Muscle layer of colon (tissue), 2 donors: Measurements from ENCODE around the gene TSPAN10.

Experiments used
- H3K27ac ChIP-seq: one replicate; pipeline ENCODE4 v1.7.0; 2013; ENCODE audit warnings: low read depth, mild to moderate bottlenecking, low read length, moderate library complexity
- H3K27me3 ChIP-seq, 2 donors: one replicate each; pipeline ENCODE4 v1.7.0; 2013; ENCODE audit warnings: low read length in 2 of 2, mild to moderate bottlenecking in 2 of 2; ENCODE audit not compliant: insufficient read depth in 2 of 2, control insufficient read depth in 1 of 2
- H3K36me3 ChIP-seq: one replicate; pipeline ENCODE4 v1.7.0; 2013; ENCODE audit warnings: mild to moderate bottlenecking, low read length; ENCODE audit not compliant: insufficient read depth
- H3K4me1 ChIP-seq: one replicate; pipeline ENCODE4 v1.7.0; 2013; ENCODE audit warnings: mild to moderate bottlenecking, low read length; ENCODE audit not compliant: insufficient read depth
- H3K4me3 ChIP-seq, 2 donors: one replicate each; pipeline ENCODE4 v1.7.0; 2013; ENCODE audit warnings: low read length in 2 of 2, low read depth in 1 of 2, mild to moderate bottlenecking in 1 of 2, moderate library complexity in 1 of 2
- H3K9ac ChIP-seq: one replicate; pipeline ENCODE4 v1.7.0; 2013; ENCODE audit warnings: low read length
- H3K9me3 ChIP-seq: one replicate; pipeline ENCODE4 v1.7.0; 2013; ENCODE audit warnings: mild to moderate bottlenecking, low read length
- donor health status: abdominal sarcoma.
- donor health status: Adenocarcinoma of cecum.

Gene TSPAN10

GRCh38 chr17:81652906-81653771 is 16.1 kb downstream of the TSPAN10 start:
- H3K4me3 ChIP-seq: no peak overlapping the region
- no peak overlapping the region for H3K27ac ChIP-seq
- peaks cover 16 to 52% of the 10 kb centered on the region in 2 donors for H3K27me3 ChIP-seq
- H3K4me1 ChIP-seq: no peaks in the 10 kb centered on the region
- H3K9ac ChIP-seq: no peak overlapping the region
- no peaks in the 10 kb centered on the region for H3K9me3 ChIP-seq
- H3K36me3 ChIP-seq: no peaks in the 10 kb centered on the region

DNA sequence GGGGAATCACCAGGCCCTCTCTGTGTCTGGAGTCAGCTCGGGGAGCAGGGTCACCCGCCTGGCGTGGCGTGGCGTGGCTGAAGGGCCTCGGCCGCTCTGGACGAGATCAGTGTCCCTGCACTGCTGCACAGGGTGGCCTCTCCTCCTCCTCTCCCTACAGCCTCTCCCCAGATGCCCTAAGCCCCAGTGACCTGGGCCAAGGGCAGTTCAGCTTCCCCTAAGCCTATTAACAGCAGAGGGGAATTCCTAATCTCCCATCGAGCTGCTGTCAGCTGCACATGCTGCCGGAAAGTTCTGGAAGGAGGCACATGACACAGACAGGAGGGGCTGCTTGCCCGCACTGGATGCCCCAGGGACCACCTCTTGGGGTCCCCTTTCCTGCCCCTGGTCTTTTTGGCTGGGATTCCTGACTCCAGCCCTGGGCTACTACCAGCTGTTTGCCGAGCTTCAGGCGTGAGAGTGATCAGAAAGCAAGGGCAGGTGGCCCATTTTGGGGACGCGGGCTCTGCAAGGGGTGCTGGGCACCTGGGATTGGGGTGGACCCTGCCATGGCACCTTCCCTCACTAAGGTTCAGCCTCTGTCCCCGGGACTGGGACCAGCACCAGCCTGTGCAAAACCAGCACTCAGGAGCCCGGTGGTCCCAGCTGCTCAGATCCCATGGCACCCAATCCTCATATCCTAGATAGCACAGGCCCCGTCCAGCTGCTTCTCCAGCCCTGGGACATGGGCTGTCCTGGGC is 18.6 kb downstream of the TSPAN10 start:
- Histone ChIP-seq H3K9ac (no peak overlapping the region), H3K4me1 (no peaks in the 10 kb centered on the region), H3K9me3 (no peaks in the 10 kb centered on the region), H3K27me3 (peaks cover 3 to 31% of the 10 kb centered on the region in 2 donors), H3K4me3 (no peak overlapping the region), H3K36me3 (no peaks in the 10 kb centered on the region), H3K27ac (no peak overlapping the region)

DNA sequence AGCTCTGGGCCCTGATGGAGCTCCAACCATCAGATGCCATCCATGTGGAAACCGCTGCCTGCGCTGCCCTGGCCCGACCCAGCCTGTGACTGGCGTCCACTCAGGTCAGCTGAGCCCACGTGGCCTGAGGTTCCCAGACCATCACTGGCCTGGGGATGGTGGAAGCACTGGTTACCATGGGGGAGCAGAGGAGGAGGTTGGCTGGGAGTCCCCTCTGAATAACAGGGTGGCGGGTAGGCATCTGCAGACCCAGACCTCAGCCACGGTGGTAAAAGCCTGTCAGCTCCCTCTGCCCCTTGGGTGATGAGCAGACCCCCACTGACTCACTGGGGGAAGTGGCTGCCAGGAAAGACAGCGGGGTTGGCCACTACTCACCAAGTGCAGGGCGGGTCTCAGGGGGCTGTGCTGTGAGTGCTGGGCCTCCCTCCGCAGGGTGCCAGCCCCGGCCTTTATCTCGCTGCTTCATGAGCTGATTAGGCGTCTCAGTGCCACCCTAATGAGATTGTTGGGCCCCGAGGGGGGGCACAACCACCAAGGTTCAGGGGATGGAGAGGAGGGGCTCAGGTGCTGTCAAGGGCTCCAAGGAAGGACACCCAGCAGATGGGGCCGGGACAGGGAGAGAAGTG is 19.2 kb downstream of the TSPAN10 start, which contains the start of gene PDE6G:
TSS of gene PDE6G (minus strand) at position 425 of the 626 bp plus-strand sequence. CDS start 3,237 bp downstream, outside the sequence.
- Histone ChIP-seq H3K36me3 (no peaks in the 10 kb centered on the region), H3K4me3 (no peak within 1 kb of the TSS), H3K9ac (no peak within 1 kb of the TSS), H3K9me3 (no peaks in the 10 kb centered on the region), H3K27ac (no peak within 1 kb of the TSS), H3K4me1 (no peaks in the 10 kb centered on the region), H3K27me3 (peaks cover 0 to 24% of the 10 kb centered on the region in 2 donors)

GRCh38 chr17:81656835-81657234 is 19.8 kb downstream of the TSPAN10 start:
- no peak overlapping the region for H3K4me3 ChIP-seq
- peaks cover 0 to 18% of the 10 kb centered on the region in 2 donors for H3K27me3 ChIP-seq
- no peak overlapping the region for H3K9ac ChIP-seq
- no peaks in the 10 kb centered on the region for H3K4me1 ChIP-seq
- H3K9me3 ChIP-seq: no peaks in the 10 kb centered on the region
- H3K36me3 ChIP-seq: no peaks in the 10 kb centered on the region
- no peak overlapping the region for H3K27ac ChIP-seq

GRCh38 chr17:81659038-81659437 is 22.0 kb downstream of the TSPAN10 start:
- Histone ChIP-seq H3K27me3 (peaks cover 0 to 6% of the 10 kb centered on the region in 2 donors), H3K4me3 (no peak overlapping the region), H3K9me3 (no peaks in the 10 kb centered on the region), H3K27ac (no peak overlapping the region), H3K9ac (no peak overlapping the region), H3K36me3 (no peaks in the 10 kb centered on the region), H3K4me1 (no peaks in the 10 kb centered on the region)

- Histone ChIP-seq H3K9me3 (no peaks in the 10 kb centered on the region), H3K9ac (no peak overlapping the region), H3K4me1 (peaks cover 2% of the 10 kb centered on the region), H3K36me3 (no peaks in the 10 kb centered on the region), H3K27me3 (peaks cover 0 to 2% of the 10 kb centered on the region in 2 donors), H3K27ac (no peak overlapping the region), H3K4me3 (no peak overlapping the region)
Observed at GRCh38 chr17:81660441-81660840, 23.4 kb downstream of the TSPAN10 start.

GRCh38 chr17:81662002-81662401 is 25.0 kb downstream of the TSPAN10 start:
- Histone ChIP-seq H3K27ac (no peak overlapping the region), H3K4me3 (no peak overlapping the region), H3K9ac (no peak overlapping the region), H3K9me3 (no peaks in the 10 kb centered on the region), H3K27me3 (no peaks in the 10 kb centered on the region), H3K4me1 (peaks cover 8% of the 10 kb centered on the region), H3K36me3 (no peaks in the 10 kb centered on the region)

DNA sequence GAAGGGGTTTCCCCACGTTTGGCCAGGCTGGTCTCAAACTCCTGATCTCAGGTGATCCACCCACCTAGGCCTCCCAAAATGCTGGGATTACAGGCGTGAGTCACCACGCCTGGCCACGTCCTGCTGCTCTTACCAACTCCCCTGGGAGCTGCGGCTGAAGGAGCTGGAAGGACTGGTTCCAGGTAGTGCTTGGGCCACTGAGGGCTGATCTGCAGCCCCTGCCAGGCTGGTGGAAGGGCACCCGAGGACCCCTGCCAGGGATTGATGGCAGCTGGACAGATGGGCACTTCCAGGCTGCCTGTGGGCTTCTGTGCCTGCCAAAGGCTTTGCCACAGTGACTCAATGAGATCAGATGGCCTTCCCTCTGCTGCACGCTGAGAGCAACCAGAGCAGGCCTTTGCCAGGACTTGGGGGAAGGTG is 27.1 kb downstream of the TSPAN10 start:
- Histone ChIP-seq H3K27ac (no peak overlapping the region), H3K9ac (no peak overlapping the region), H3K9me3 (no peaks in the 10 kb centered on the region), H3K27me3 (no peaks in the 10 kb centered on the region), H3K4me1 (peaks cover 22% of the 10 kb centered on the region), H3K4me3 (no peak overlapping the region), H3K36me3 (no peaks in the 10 kb centered on the region)

- H3K36me3 ChIP-seq: peaks cover 8% of the 10 kb centered on the region
- H3K9ac ChIP-seq: peak overlapping the region; percentile 95
- H3K27me3 ChIP-seq: no peaks in the 10 kb centered on the region
- H3K27ac ChIP-seq: peak overlapping the region; percentile 85
- no peaks in the 10 kb centered on the region for H3K9me3 ChIP-seq
- H3K4me3 ChIP-seq: peak overlapping the region; percentile 79 to 92
- peaks cover 22% of the 10 kb centered on the region for H3K4me1 ChIP-seq
Observed at GRCh38 chr17:81665205-81666091, 28.5 kb downstream of the TSPAN10 start.

- H3K9me3 ChIP-seq: no peaks in the 10 kb centered on the region
- peak overlapping the region; percentile 85 for H3K27ac ChIP-seq
- H3K27me3 ChIP-seq: no peaks in the 10 kb centered on the region
- H3K4me1 ChIP-seq: peaks cover 22% of the 10 kb centered on the region
- H3K4me3 ChIP-seq: peak overlapping the region; percentile 79 to 92
- peak overlapping the region; percentile 95 for H3K9ac ChIP-seq
- peaks cover 11% of the 10 kb centered on the region for H3K36me3 ChIP-seq
Observed at GRCh38 chr17:81666092-81666341, 29.0 kb downstream of the TSPAN10 start.
